CD4-positive, alpha-beta T cell treated with Interleukin-4 for 1 hour (primary cell): ENCODE data around the gene HSPA2.

Experiments
- DNase-seq, 2 donors: peaks; one replicate each; pipeline ENCODE4 v3.0.0-alpha.2; 2020 to 2022

HSPA2 gene

GRCh38 chr14:64540208-64541202 is at the start of gene HSPA2:
Gene HSPA2, plus strand, starts transcription at chr14:64540741. Its CDS starts 109 bp downstream, at chr14:64540850.
- peak; percentile 96 to 98 for DNase-seq

GRCh38 chr14:64491637-64492036 is 48.9 kb upstream of the HSPA2 start:
- no peak for DNase-seq

DNA sequence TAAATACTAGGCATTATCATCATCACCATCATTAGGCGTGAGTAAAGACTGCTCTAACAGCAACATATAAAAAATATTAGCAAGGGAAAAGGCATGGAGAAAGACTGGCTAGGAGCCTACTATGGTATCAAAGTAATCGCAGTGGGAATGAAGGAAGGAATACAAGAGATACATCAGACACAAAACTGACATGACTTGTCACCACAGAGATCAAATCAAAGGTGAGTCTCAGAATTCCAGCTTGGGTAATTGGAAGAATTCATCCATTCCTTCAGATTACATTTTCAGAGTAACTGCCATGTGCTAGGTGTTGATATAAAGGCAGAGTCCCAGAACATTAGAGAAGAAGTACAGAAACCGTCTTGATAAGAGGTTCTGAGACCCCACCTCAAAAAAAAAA is 47.1 kb upstream of the HSPA2 start:
- DNase-seq, result no peak

GRCh38 chr14:64495252-64495651 is 45.3 kb upstream of the HSPA2 start:
- no peak for DNase-seq

DNA sequence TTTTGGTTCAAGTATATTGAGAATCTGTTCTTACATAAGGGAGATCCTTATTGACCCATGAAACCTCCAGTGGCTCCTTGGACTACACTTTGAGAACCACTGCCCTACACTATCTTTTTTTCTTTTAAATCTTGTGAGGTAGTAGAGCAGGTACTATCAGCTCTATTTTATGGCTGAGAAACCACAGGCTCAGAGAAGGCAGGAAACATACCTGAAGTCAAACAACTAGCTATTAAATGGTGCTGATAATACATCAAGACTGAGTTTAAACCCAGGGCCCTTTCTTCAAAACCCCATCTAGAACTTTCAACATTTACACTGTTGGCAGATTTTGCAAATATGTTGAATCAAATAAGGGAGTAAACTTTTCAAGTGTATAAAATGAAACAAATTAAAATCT is 43.8 kb upstream of the HSPA2 start:
- peak in 1 of 2 donors; percentile 24 for DNase-seq

GRCh38 chr14:64500088-64500487 is 40.5 kb upstream of the HSPA2 start:
- no peak for DNase-seq

- peak in 1 of 2 donors; percentile 63 for DNase-seq
Measured at GRCh38 chr14:64501411-64502171, 39.0 kb upstream of the HSPA2 start.

- DNase-seq, result peak; percentile 31 to 52
Measured at GRCh38 chr14:64502456-64502855, 38.1 kb upstream of the HSPA2 start.

- peak; percentile 30 to 61 for DNase-seq
Measured at GRCh38 chr14:64502887-64503433, 37.6 kb upstream of the HSPA2 start.

- peak; percentile 98 for DNase-seq
Measured at GRCh38 chr14:64503434-64504309, 36.9 kb upstream of the HSPA2 start, which contains the start of gene ZBTB25. Gene ZBTB25, minus strand, starts transcription at chr14:64503838. Its CDS starts 13,305 bp downstream, at chr14:64490533.

DNA sequence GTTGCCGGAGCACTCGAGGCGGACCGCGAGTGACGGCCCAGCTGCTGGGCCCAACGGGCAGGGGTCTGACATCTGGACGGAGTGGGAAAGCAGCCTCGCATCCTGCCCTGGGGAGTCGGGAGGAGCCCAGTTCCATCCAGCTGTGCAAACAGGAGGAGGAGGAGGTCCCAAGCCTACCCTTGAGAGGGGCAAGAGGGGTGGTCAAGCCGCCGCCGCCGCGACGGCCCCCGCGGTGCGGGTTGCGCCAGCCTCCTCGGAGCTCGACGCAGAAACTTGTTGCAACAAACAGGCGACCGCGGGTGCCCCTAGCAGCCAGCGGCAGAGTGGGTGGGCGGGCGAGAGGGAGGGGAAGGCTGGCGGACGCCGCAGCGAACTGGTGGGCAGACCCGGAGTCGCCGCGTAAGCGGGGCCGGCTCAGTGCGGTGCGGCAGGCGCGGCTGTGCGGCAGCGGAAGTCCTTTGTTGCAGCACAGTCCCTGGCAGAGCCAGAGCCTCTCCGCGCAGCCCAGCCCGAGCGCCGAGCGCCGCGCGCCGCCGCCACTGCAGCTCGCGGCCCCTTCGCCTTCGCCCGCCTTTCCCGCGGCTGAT is 36.1 kb upstream of the HSPA2 start, which contains the start of gene ZBTB1:
ZBTB1 (plus strand) TSS at position 461 of the 587 bp plus-strand sequence. CDS start 16,735 bp downstream, outside the sequence.
- peak; percentile 87 to 89 for DNase-seq

GRCh38 chr14:64504897-64505794 is 35.4 kb upstream of the HSPA2 start:
- DNase-seq, result peak; percentile 87 to 89

DNA sequence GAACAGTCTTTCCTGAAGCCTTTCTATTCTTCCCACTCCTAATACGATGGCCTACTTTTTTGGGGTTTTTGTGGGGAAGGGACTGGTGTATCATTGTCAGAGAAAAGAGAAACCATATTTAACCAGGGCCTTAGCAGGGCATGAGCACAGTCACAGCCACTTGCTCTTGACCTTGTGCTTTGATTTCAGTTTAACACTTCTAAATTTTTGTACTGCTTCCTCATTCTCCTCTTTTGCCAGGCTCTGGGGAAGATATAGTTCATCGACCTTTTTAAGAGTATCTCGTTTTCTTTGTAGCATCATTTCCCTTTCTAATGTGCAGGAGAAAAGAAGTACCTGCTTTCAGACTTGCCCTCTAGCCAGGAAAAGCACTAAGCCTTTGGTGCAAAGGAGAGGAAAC is 33.8 kb upstream of the HSPA2 start:
- no peak for DNase-seq

- peak in 1 of 2 donors; percentile 27 for DNase-seq
Measured at GRCh38 chr14:64507376-64508156, 33.0 kb upstream of the HSPA2 start.

DNA sequence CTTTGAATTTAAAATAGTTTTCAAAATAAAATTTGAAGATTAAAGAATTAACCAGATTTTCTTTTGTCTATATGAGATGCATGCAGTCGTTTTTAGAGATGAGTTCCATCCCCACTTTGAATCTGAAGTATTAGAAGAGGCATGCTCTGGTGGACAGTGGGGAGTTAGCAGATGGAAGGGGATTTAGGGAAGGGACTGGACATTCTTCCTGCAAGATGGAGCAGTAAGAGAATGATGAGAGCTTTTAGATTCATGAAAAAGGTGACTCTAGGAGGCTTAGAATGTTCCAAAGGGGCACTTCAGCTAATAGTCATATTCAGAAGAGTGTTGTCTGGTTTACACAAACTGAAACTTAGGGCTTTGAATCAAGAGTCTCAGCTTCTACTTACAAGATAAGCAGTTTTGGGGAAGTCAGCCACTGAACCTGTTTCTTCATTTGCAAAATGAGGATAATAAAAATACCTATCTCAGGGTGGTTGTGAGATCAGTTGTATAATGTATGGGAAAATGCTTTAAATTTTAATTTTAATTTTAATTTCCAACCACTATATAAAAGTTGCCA is 32.2 kb upstream of the HSPA2 start:
- DNase-seq, result peak in 1 of 2 donors; percentile 19

DNA sequence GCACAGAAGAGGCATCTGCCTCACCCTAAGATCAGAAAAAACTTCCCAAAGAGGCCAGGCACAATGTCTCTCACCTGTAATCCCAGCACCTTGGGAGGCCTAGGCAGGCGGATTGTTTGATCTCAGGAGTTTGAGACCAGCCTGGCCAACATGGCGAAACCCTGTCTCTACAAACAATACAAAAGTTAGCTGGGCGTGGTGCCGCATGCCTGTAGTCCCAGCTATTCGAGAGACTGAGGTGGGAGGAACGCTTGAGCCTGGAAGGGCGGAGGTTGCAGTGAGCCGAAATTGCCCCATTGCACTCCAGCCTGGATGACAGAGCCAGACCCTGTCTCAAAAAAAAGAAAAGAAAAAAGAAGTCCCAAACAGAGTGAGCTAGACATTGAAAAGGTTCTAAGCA is 31.5 kb upstream of the HSPA2 start:
- DNase-seq, result no peak

- DNase-seq, result peak; percentile 65 to 80
Measured at GRCh38 chr14:64510825-64511671, 29.5 kb upstream of the HSPA2 start.

- no peak for DNase-seq
Measured at GRCh38 chr14:64513271-64513670, 27.3 kb upstream of the HSPA2 start.
